LNCaP clone FGC (cell line): ENCODE results near the gene MACROD1.

Experiments used
- DNase-seq: peaks from one replicate; pipeline ENCODE4 v3.0.0-alpha.2; 2011; ENCODE audit warnings: low read depth
- H3K4me3 ChIP-seq: 2 replicates; pipeline ENCODE4 v1.5.1; 2011; ENCODE audit warnings: mild to moderate bottlenecking, low read depth, low read length, control low read depth
- CTCF ChIP-seq: IDR thresholded peaks from 2 replicates; pipeline ENCODE4 v1.5.1; 2012; ENCODE audit warnings: mild to moderate bottlenecking; ENCODE audit not compliant: control insufficient read depth, insufficient read depth; ENCODE audit errors: extremely low read depth

MACROD1 gene

GRCh38 chr11:64161037-64161436 is 4.9 kb downstream of the MACROD1 start:
- H3K4me3 ChIP-seq = no peak overlapping the region
- no peak for TF ChIP-seq CTCF
- DNase-seq = no peak

- no peak overlapping the region for H3K4me3 ChIP-seq
- DNase-seq = no peak
- no peak for TF ChIP-seq CTCF
These were observed 8.1 kb downstream of the MACROD1 start for GRCh38 chr11:64157631-64158394.

GRCh38 chr11:64156235-64157011 is 9.5 kb downstream of the MACROD1 start:
- H3K4me3 ChIP-seq = no peak overlapping the region
- DNase-seq = no peak
- TF ChIP-seq CTCF = no peak

- TF ChIP-seq CTCF = 0 out of 2 replicates have a peak, but pooled peaks have one; percentile 0
- H3K4me3 ChIP-seq = no peak overlapping the region
- no peak for DNase-seq
These were observed 12.1 kb downstream of the MACROD1 start for GRCh38 chr11:64153812-64154211.

GRCh38 chr11:64152841-64153691 is 12.8 kb downstream of the MACROD1 start:
- no peak overlapping the region for H3K4me3 ChIP-seq
- peak; percentile 97 for TF ChIP-seq CTCF
- no peak for DNase-seq

- TF ChIP-seq CTCF = no peak
- H3K4me3 ChIP-seq = no peak overlapping the region
- no peak for DNase-seq
These were observed 14.6 kb downstream of the MACROD1 start for GRCh38 chr11:64151337-64151736.
